SK-N-SH treated with all-trans-retinoic acid at 6 μM for 48 hours (cell line): ENCODE data around the gene PKD2L2.

ENCODE experiments used
- ARNTL ChIP-seq: fragments of 450-650 bp; formaldehyde crosslinking; IDR thresholded peaks from 2 replicates; pipeline ENCODE4 v1.5.0; 2020; ENCODE audit warnings: low read depth, mild to moderate bottlenecking, moderate library complexity, borderline replicate concordance
- BACH2 ChIP-seq: fragments of 250-450 bp; sonication (Bioruptor Pico); IDR thresholded peaks from 2 replicates; pipeline ENCODE4 v1.9.0; 2021; ENCODE audit warnings: mild to moderate bottlenecking, borderline replicate concordance
- PATZ1 ChIP-seq: fragments of 250-450 bp; sonication (Bioruptor Pico); IDR thresholded peaks from 2 replicates; pipeline ENCODE4 v1.8.0; 2020; ENCODE audit warnings: mild to moderate bottlenecking, moderate library complexity, borderline replicate concordance
- PPARA ChIP-seq: fragments of 250-450 bp; sonication (Bioruptor Pico); IDR thresholded peaks from 2 replicates; pipeline ENCODE4 v1.5.0; 2020; ENCODE audit warnings: mild to moderate bottlenecking, borderline replicate concordance
- SNAI2 ChIP-seq: fragments of 250-450 bp; sonication (Bioruptor Pico); IDR thresholded peaks from 2 replicates; pipeline ENCODE4 v1.5.0; 2020; ENCODE audit warnings: mild to moderate bottlenecking, moderate library complexity
- TCF4 ChIP-seq: fragments of 250-450 bp; sonication (Bioruptor Pico); IDR thresholded peaks from 2 replicates; pipeline ENCODE4 v1.8.0; 2021; ENCODE audit warnings: mild to moderate bottlenecking, moderate library complexity, borderline replicate concordance
- ZFP30 ChIP-seq: fragments of 450-650 bp; formaldehyde crosslinking; IDR thresholded peaks from 2 replicates; pipeline ENCODE4 v1.5.0; 2022; ENCODE audit warnings: mild to moderate bottlenecking, moderate library complexity
- ZNF8 ChIP-seq: fragments of 450-650 bp; formaldehyde crosslinking; IDR thresholded peaks from 2 replicates; pipeline ENCODE4 v1.5.0; 2020; ENCODE audit warnings: mild to moderate bottlenecking, moderate library complexity
- TF ChIP-seq, protein P1 (sequence below): fragments of 250-450 bp; sonication (Bioruptor Pico); IDR thresholded peaks from 2 replicates; pipeline ENCODE4 v1.8.0; 2021; ENCODE audit warnings: low read depth, mild to moderate bottlenecking, moderate library complexity, borderline replicate concordance

GRCh38 chr5:137960141-137960540 lies 70.9 kb downstream of the PKD2L2 start:
- TF ChIP-seq PATZ1 (CRISPR knock-in tag) (no peak), ZNF8 (no peak), SNAI2 (CRISPR knock-in tag) (no peak), TCF4 (CRISPR knock-in tag) (no peak), ZFP30 (CRISPR knock-in tag) (no peak), ARNTL (CRISPR knock-in tag) (no peak), BACH2 (CRISPR knock-in tag) (no peak), PPARA (CRISPR knock-in tag) (no peak)
- TF ChIP-seq, protein P1, sequence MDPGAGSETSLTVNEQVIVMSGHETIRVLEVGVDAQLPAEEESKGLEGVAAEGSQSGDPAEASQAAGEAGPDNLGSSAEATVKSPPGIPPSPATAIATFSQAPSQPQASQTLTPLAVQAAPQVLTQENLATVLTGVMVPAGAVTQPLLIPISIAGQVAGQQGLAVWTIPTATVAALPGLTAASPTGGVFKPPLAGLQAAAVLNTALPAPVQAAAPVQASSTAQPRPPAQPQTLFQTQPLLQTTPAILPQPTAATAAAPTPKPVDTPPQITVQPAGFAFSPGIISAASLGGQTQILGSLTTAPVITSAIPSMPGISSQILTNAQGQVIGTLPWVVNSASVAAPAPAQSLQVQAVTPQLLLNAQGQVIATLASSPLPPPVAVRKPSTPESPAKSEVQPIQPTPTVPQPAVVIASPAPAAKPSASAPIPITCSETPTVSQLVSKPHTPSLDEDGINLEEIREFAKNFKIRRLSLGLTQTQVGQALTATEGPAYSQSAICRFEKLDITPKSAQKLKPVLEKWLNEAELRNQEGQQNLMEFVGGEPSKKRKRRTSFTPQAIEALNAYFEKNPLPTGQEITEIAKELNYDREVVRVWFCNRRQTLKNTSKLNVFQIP (CRISPR knock-in tag), result no peak
